GM12873 (cell line): ENCODE data around the gene MORF4L1.

Experiments used
- CTCF ChIP-seq: IDR thresholded peaks from 2 replicates; pipeline ENCODE4 v1.5.1; 2012; ENCODE audit warnings: low read depth, mild to moderate bottlenecking, moderate library complexity, low read length, control low read depth; ENCODE audit not compliant: insufficient read depth; ENCODE audit errors: missing control alignments

Gene MORF4L1

GRCh38 chr15:78914027-78914764 lies 41.5 kb downstream of the MORF4L1 start:
- peak; percentile 38 for TF ChIP-seq CTCF

DNA sequence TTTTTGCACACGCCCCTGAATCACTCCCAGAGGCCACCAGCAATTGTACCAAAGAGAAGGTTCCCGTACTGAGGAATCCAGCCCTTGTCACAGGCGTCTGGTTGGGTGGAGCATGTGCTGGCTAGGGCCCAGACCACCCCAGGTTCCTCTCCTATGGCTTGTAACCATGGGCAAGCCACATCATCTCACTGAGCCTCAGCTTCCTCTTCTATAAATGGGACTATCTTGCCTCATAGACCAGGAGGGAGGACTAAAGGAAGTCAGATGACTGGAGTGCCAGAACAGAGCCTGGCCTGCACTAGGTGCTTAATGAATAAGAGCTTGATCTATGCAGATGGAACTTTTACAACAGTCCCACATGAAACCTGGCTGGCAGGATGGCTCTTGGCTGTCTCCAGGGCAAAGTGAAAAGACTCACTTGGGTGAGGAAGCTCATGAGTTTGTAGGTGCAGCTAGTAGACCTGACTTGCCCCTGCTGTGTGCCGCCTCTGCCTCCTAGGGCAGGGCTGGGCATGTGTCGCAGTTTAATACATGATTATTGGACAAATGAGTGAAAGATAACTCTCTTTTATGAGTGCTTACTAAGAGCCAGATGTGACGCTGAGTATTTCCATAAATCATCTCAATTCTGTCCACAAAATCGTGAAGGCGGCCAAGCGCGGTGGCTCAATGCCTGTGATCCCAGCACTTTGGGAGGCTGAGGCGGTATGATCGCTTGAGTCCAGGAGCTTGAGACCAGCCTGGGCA lies 42.8 kb downstream of the MORF4L1 start:
- TF ChIP-seq CTCF, result no peak

DNA sequence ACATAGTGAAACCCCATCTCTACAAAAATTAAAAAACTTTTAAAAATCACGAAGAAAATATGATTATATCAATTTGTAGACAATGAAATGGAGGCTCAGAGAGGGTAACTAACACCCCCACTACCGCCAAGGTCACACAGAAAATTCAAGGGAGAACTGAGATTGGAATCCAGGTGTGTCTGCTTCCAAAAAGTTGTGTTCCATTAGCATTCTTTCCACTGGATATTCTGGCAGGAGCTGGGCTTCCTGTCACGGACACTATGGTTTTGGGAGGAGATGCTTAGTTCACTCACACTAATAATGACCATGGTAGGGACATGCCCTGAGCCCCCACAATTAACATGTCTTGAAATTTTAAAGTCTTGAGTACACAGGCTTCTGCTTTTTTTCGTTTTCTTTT lies 43.4 kb downstream of the MORF4L1 start:
- no peak for TF ChIP-seq CTCF

DNA sequence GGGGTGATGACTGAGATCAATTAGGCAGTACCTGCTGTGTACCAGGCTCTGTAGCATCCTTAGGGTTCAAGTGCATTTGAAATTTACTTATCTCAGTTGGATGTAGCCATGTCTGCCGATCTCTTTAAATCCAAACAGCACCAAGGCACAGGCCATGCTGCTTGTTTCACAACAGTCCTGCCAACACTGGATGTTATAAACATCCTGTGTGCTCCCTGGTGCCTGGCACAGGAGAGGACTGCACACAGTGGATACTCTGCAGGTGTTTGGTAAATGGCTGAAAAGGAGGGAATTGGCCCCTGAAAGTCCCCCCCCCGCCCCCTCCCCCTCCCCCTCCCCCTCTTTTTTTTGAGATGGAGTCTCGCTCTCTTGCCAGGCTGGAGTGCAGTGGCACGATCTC lies 45.2 kb downstream of the MORF4L1 start:
- TF ChIP-seq CTCF, result no peak

- no peak for TF ChIP-seq CTCF
These were observed 48.8 kb downstream of the MORF4L1 start for GRCh38 chr15:78921517-78921916.

GRCh38 chr15:78921940-78922339 lies 49.2 kb downstream of the MORF4L1 start:
- no peak for TF ChIP-seq CTCF

DNA sequence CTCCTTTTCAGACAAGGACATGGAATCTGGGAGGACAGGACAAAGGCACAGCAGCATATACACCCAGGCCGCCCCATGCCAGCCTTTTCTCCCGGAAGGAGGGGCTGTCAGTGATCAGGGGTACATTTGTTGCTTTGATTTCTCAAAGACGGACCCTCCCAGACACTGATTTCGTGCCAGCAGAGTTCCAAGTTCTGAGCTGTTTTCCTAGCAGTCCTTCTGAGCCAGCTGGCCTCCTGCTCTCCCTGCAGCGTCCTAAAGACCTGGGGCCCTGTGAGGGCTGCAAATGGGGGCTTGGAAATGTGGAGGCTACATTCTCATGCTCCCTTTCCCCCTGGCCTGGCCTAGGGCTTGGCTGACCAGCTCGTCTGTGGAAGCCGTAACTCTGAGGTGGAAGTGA lies 49.8 kb downstream of the MORF4L1 start:
- TF ChIP-seq CTCF, result no peak
